HUDEP-2 (cell line): Measurements from ENCODE around the gene CYP39A1.
"Not testable (repeated sequence)": the region's sequence is repeated elsewhere in the genome, so short reads cannot be mapped to it uniquely, and the experiment has no call there.

Experiments used
- DNase-seq, 76 experiments: peaks; one replicate each; lab custom pipeline; 2025; ENCODE audit not compliant: unreplicated experiment in 76 of 76; lab: John Stamatoyannopoulos, UW

Gene CYP39A1

DNA sequence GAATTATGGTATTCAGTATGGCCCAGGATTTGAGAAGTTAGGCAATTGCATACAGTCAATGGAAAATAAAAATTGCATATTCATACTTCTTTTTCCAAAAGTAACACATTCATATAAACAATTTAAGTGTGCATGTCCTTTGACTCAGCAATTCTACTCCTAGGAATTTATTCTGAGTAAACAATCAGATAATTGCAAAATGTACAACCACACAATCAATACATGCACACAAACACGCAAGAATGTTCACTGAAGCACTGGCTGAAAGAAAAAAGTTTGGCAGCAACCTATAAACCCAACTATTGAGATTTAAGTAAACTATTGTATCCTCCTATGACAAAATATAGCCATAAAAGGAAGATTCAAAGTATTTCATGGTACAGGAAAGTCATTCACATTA, 1.6 kb downstream of the CYP39A1 start:
- no peak for DNase-seq

DNA sequence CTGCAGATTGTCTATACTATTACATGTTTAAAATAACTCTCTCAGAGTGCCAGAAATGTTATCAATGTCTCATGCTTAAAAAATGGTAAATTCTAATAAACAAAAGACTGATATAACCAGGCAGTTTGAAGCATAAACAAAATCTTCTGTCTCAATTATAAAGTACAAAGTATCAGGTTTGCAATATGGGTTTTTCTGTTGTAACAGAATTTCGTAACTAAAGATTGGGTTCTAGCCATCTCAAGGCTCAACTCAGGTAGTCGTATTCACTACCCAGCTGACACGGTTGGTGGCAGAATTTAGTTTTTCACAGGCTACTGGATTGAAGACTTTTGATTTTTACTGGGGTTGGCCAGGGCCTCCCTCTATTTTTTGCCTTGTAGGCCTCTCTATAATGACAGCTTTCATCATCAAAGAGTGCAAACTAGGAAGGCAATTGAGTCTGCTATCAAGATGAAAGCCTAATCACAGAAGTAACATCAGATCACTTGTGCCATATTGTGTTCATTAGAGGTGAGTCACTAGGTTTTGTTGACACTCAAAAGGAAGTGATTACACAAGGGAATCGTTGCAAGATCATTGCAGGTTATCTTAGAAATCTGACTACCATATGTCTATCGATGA, 3.6 kb downstream of the CYP39A1 start:
- DNase-seq = no peak

DNA sequence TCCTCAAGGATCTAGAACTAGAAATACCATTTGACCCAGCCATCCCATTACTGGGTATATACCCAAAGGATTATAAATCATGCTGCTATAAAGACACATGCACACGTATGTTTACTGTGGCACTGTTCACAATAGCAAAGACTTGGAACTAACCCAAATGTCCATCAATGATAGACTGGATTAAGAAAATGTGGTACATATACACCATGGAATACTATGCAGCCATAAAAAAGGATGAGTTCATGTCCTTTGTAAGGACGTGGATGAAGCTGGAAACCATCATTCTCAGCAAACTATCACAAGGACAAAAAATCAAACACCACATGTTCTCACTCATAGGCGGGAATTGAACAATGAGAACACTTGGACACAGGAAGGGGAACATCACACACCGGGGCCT, 4.5 kb downstream of the CYP39A1 start:
- not testable (repeated sequence) for DNase-seq

DNA sequence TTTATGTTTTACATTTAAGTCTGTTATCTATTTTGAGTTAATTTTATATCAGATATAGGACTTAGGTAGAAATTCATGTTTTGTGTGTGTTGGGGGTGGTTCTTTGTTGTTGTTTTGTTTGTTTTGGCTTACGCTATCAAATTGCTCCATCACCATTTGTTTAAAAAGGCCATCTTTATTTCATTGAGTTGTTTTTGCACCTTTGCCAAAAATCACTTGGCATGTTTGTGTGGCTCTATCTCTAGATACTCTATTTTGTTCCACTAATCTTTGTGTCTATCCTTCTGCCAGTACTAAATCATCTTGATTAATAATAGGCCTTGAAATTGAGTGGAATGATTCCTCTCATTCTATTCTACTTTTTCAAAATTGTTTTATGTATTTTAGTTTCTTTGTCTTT, 7.4 kb downstream of the CYP39A1 start:
- DNase-seq = no peak

DNA sequence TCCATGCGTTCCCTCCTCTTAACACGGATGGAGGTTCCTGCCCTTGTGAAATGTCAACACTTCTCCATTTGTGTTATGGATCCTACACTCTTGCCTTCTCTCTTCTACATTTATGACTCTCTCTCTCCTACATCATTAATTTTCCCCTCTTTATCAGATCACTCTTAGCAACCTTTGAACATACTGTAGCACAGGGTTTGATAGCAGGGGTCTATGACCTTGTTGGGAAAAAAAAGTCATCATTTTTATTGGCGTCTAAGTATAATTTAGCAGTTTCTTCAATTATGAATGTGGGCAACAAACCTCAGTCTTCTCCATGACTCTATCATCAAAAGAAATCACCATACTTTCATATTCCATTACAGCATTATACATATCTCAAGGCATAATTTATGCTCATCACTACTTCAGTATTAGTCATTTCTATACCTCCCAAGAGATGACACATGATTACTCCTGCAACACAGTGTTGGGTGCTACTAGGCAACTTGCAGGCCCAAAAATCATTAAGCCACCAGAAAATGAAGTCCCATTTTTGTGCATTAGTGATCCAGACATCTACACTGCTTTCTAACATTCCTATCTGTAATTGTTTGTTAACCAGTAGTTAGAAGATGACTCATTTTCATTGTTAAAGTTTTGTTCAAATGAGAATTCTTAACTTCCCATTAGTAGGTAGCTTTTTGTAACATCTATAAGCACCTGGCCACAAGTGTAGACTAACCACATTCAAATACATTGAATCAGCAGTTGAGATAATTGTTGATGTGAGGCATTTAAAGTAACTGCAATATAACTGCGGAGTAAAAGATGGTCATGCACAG, 9.5 kb downstream of the CYP39A1 start:
- DNase-seq = no peak

DNA sequence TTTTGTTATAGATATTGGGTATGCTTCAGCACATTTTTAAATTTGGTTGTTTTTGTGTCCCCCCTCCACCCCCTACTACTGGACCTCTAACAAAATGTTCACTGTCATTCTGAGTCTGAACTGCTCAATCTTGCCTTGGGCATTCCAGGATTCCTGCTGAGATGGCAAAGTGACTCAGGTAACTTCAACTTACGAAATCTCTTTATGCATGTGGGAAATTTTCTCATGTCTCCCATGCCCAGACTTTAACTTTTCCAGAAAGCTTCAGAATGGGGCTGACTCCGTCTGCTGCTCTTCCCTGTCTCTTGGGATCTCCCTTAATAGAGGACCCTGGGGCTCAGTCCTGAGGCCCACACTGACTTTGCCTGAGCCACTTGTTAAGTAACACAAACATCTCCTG, 14.0 kb downstream of the CYP39A1 start:
- no peak for DNase-seq

DNA sequence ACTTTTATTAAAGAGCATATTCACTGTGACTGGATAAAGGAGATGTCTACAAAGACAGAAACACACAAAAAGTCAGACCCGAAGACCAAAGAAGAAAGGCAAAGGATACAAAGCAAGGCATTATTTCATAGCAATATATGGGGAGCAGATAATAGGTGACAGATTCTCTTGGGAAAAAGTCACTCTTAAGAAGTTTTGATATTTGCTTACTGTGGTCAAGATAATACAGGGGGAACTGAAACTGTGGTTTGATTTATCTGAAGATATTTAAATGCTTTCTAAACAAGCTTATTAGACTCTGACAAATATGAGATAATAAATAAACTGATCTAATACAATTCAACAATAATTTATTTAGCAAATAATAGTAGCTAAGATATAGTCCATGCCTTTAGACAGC, 14.7 kb downstream of the CYP39A1 start:
- no peak for DNase-seq

DNA sequence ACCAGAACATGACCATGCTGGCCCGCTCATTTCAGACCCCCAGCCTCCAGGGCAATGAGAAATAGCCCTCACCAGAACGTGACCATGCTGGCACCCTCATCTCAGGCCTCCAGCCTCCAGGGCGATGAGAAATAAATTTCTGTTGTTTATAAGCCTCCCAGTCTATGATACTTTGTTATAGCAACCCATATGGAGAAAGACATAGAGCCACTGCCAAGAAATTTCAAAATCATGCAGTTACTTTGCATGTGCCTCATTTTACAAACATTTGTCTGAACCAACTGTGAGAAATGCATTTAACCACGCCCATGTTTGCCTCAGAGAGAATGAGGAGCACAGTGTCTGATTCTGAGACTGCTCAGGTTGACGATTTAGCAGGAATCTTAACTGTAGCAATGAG, 15.5 kb downstream of the CYP39A1 start:
- no peak for DNase-seq

DNA sequence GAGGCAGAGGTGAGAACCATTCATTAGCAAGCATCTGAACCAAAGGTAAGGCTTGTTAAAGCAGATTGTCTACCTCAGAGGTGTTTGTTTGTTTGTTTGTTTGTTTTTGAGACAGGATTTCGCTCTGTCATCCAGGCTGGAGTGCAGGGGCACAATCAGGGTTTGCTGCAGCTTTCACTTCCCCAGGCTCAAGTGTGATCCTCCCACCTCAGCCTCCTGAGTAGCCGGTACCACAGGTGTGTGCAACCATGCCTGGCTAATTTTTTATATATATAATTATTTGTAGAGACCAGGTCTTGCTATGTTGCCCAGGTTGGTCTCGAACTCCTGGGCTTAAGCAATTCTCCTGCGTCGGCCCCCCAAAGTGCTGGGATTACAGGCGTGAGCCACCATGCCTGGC, 17.2 kb downstream of the CYP39A1 start:
- no peak for DNase-seq

DNA sequence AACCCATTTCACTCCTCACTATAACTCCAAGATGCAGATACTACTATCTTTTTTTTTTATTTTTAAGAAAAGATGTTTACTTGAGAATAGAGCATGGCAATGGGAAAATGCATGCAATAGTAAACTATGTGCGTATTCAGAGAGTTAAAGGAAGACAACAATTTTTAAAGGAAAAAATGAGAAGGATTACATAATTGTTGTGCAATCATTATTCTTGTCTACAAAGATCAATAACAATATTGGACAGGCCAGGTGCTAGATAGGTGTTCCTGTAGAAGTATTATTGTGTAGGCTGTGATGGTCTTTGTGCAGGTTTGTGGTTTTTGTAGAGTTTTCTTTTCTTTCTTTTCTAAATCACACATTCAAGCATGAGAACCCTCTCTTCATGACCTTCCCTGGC, 20.6 kb downstream of the CYP39A1 start:
- DNase-seq = no peak

DNA sequence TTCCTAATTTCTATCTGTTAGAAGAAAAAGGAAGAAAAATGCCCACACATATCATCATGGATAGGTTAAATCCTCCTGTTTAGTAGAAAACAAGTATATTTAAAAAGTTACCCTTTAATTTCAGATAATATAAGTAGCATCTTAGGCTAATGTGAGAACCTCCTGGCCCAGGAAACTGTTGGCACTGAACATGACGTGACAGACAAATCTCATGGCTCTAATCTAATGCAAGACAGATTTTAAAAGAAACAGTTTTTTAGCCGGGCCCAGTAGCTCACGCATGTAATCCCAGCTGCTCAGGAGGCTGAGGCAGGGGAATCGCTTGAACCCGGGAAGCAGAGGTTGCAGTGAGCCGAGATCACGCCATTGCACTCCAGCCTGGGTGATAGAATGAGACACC, 22.9 kb downstream of the CYP39A1 start:
- no peak for DNase-seq

DNA sequence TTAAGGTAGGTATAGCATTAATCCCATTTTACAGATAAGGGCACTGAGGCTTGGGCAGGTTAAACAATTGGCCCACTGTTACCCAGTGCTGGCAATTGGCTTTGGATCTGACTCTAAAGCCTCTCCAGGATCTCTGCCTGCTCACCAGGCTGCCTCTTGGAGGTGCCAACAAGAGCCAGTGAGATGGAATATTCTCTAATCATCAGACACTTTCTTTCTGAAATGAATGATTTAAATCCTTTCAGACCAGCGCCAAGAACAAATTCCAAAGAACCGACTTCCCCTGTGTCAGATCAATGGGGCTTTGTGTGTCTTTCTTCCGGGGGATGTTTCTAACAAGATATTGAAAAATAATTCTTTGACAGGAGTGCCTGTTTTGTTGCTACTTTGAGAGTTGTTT, 23.6 kb downstream of the CYP39A1 start:
- DNase-seq = no peak

DNA sequence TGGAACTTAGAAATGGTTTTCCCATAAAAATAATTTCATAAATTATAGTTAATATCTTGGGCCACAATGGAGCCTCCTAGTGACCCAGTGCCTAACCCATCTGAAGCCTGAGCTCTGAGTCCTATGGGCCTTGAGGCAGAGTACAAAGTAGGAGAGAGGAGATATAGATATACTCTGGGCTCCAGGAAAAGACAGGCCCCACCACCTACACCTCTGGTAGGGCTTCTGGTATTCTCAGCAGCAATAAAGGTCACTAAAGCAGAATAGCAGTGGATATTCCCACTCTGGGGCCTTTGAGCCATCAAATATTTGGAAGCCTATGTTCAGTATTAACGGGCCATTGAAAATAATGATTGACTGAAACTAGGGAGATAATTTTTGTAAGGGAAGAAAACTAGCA, 24.1 kb downstream of the CYP39A1 start:
- DNase-seq = no peak

DNA sequence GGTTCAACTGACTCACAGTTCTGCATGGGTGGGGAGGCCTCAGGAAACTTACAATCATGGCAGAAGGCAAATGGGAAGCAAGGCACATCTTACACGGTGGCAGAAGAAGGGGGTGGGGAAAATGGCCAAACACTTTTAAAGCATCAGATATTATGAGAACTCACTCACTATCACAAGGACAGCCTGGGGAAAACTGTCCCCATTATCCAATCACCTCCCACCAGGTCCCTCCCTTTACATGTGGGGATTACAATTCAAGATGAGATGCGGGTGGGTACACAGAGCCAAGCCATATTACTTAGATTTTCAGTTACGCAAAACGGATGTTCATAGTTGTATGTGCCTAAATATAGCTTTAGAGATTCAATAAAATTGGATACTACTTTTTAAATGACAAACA, 25.6 kb downstream of the CYP39A1 start:
- no peak for DNase-seq

DNA sequence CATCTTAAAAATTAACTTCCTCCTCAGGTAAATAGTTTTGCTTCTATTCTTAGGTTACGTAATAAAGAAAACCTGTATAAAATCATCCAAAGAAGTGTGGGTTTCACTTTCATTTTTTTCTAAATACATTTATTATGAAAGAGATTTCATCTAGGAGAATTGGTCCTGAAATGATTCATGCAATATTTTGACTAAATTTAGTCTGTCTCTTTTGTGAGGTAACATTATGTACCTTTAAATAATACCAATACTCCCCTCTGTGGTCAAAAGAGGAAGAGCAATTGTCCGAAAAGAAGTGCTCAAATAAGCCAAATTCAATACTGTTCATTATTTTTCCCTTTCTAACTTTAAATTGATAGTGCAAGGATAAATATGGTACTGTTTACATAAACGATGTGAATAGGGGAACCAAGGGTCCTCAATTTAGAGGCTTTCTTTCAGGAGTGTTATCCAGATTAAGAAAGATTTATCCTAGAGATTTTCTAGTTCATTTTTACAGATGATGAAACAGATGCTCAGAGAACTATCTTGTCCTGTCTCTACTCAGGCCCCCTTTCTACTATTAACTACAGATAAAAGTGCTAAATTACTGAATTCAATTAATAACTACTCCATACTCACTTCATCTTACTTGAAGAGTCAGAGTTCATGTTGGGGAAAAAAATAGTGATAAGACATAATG, 26.2 kb downstream of the CYP39A1 start:
- peak in 11 of 76 experiments; percentile 1 to 18 (median 8) for DNase-seq

DNA sequence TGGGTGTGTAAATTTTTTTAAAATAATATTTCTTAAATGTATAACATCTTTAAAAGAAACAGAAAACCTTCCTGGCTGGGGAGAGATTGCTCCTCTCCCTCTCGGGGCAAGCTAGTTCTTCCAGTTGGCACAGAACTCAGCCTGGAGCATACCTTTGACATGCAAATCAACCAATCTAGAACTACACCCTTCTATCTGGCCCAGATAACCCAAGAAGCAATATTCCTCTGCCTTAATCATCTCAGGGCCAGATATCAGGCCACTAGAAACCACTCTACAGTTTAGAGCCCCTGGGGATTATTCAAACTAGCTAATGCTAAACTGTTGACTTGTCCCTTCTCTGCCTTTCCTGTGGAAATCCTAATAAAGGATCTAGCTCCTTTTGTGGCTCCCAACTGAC, 33.9 kb downstream of the CYP39A1 start:
- DNase-seq = no peak

DNA sequence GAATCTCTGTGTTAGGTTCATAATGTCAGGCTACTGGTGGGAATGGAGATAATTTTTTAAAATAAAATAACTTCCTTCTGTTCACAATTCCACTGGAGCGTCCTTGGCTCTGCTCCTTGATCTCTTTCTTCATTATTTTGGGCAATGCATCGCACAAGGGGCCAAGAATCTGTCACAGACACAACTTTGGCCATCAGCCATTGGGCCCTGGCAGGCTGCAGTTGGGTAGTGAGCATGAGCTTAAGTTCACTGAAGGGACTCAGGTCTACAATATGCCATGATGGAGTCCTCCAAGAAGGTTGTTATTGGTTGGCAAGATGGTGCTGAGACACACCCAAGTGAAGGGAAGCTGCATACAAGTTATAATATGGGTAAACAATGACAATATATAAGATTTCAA, 40.0 kb downstream of the CYP39A1 start:
- DNase-seq = no peak

DNA sequence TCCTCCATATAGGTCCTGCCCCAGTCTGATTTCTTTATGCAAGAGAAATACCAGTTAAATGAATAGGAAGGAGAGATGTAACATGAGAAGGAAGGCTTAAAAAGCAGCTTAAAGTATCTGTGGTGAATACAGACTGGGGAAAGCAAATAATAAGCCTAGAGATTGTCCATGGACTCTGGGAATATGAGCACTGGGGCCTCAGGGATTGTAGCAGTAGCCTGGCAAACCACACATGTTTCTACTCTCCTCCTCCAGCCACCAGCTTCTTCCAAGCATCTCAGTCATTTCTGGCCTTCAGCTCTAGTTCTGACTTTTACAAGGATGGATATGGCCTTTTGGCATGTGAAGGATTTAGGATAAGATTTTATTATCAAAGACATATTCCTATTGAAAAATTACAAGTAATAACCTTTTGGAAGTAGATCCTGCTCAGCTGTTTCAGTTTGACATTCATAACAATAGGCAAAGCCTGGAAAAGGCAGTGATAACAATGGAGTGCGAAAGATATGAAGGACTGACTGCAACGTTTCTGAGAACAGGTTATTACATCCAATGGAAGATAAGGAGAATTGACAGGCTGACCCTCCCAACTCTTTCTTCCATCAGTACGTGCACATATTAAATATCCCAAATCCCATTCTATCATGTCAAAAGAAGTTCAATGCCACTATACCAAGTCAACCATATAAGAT, 41.6 kb downstream of the CYP39A1 start:
- DNase-seq = no peak

DNA sequence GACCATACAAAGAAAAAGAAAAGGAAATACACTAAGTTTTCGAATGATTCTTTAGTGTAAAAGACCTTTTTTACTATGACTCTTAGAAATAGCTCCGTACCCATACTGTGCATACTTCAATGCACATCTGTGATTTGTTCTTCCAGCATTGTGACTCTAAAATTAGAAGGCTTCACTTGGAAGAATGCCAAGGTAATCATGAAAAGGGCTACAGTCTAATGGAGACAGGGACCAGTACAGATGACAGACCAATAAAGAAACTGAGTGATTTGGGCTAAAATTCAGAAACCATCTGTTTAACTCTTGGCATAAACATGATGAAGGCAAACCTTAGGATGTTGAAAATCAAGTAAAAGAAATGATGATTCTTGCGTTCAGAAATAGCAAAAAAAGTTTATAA, 46.3 kb downstream of the CYP39A1 start:
- no peak for DNase-seq

DNA sequence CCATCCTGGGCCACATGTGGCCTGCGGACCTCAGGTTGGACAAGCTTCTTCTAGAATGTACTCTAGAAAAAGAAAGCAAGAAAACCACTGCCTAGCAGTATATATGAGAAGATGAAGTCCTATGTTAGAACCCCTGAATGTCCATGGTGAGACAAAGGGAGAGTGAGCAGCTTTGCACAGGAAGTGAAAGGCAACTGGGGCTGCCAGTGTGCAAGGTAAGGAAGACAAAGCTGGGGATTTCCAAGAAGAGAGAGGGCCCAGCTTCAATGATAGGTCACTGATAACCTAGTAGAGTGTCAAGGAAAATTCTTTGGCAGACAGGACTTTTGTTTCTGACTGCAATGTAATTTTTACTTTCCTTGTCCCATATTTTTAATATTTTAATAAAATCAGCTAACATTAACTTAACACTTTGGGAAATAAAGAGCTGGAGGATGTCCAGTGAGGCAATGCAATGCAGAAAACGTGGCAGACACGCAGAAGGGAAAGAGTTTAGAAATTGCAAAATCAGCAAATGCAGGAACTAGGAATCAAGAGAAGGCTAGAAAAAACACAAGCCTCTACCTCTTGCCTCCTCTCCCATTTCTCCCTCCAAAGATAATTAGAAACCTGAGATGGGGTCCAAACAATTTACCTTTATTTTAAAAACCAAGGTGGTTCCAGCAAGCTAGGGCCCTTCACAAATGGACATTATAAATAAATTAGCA, 47.4 kb downstream of the CYP39A1 start:
- DNase-seq = no peak

DNA sequence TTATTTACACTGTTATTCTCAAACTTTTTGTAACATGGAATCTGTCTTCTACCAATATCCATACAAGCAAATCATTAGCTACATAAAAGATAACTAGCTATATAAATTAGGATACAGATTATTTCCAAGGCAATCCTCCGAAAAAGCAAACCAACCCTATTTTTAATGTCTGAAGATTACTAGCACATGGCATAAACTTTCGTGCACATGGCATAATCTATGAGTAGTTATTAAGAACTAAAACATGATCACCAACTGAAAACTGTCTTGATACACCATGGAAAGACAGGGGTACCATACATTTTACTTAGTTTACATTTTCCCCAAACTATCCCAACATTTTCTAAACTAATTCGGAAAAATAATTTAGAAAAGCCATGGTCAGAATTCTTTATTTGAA, 54.4 kb downstream of the CYP39A1 start:
- DNase-seq = no peak
